Measurements from ENCODE around the gene TMEM95.

TMEM95 gene

DNA sequence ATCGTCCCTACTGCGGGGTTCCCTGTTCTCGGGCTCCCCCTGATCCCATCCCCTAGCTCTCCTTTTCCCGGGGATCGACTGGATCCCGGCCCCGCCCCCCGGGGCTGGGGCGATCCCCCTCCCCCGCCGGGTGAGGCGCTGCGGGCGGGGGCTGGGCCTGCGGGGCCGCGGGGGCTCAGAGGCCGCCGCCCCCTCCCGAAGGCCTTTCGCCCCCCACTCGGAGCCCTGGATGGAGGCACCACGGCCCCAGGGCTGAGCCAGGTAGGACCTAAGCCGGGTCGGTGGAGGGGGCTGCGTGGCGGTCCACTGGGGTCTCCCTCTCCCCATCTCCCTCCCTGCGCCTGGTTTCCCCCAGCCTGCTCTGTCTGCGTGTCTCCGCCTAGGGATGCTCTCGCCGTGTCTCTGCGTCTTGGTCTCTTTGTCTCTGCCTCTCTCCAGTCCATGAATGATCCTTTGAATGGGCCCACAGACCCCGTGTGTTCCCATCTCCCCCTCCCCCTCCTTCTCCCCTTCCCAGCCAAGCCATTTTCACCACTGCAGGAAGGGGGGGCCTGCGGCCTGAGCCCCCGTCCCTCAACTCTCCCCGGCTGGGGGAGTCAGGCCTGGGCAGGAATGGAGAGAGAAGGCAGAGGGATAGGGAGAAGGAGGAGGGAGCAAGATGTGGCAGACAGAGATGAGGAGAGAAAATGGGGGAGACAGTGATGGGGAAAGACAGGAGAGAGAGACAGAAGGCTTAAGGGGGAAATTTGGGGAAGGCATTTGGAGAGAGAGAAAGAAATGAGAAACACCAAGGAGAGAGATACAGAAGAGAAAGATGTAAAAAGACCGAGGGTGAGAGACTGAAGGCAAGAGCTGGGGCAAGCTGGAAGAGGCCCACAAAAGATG is 50.6 kb downstream of the TMEM95 start:
- no peak for DNase-seq

DNA sequence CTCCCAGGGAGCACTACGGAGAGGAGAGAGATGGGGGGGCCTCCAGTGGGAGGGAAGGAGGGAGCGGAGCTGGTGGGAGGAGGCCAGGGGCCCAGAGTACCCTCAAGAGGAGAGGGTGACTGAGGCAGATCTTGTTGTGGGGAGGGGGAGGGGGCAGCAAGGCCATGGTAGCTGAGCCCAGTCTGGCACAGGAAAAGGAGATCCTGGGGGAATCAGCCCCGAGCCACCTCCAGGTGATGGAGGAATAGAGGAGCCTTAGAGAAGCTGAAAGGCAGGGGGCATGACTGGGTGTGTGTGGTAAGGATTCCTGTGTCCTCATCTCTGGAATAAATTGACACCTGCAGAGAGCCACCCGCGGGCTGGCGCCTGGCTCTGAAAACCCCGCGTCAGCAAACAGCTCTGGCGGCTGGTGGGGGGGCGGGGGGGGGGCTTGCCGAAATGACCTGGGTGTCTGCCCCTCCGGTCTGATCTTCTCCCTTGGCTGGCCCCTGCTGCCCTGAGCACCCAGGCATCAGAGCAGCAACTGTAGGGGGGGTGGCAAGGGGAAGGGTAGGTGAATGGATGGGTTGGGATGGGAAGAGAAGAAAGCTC is 51.4 kb downstream of the TMEM95 start:
- no peak for DNase-seq
